DND-41 (cell line): Measurements from ENCODE around the gene KMT2B.

ENCODE experiments used
- CTCF ChIP-seq: IDR thresholded peaks from 2 replicates; pipeline ENCODE4 v1.5.1; 2012; ENCODE audit warnings: borderline replicate concordance, low read length, moderate library complexity, mild to moderate bottlenecking; ENCODE audit not compliant: poor library complexity, severe bottlenecking; ENCODE audit errors: extremely low read depth
- EZH2 ChIP-seq: IDR thresholded peaks from 3 replicates; pipeline ENCODE4 v1.6.1; 2012; ENCODE audit warnings: borderline replicate concordance, low read depth, mild to moderate bottlenecking, moderate library complexity, low read length, inconsistent platforms; ENCODE audit not compliant: severe bottlenecking

- TF ChIP-seq CTCF (no peak), EZH2 (no peak)
Observed at GRCh38 chr19:35750167-35750566, 32.4 kb downstream of the KMT2B start.
